ENCODE measurements around the gene WDR19.
"Not testable (repeated sequence)": the region's sequence is repeated elsewhere in the genome, so short reads cannot be mapped to it uniquely, and the experiment has no call there.

The WDR19 gene

GRCh38 chr4:39232100-39232499 lies 49.8 kb downstream of the WDR19 start:
- DNase-seq (ENCODE audit: low read depth in 2 of 2, low spot score in 1 of 2): no peak

- DNase-seq (ENCODE audit: low read depth in 2 of 2, low spot score in 1 of 2): no peak
Measured at GRCh38 chr4:39233114-39233513, 50.8 kb downstream of the WDR19 start.

GRCh38 chr4:39233783-39234182 lies 51.5 kb downstream of the WDR19 start:
- no peak for DNase-seq (ENCODE audit: low read depth in 2 of 2, low spot score in 1 of 2)

GRCh38 chr4:39235021-39235420 lies 52.7 kb downstream of the WDR19 start:
- no peak for DNase-seq (ENCODE audit: low read depth in 2 of 2, low spot score in 1 of 2)

- DNase-seq (ENCODE audit: low read depth in 2 of 2, low spot score in 1 of 2): no peak
Measured at GRCh38 chr4:39235696-39236095, 53.4 kb downstream of the WDR19 start.

- DNase-seq (ENCODE audit: low read depth in 2 of 2, low spot score in 1 of 2): no peak
Measured at GRCh38 chr4:39237179-39237578, 54.9 kb downstream of the WDR19 start.

GRCh38 chr4:39243462-39243861 lies 61.1 kb downstream of the WDR19 start:
- no peak for DNase-seq (ENCODE audit: low read depth in 2 of 2, low spot score in 1 of 2)

- no peak for DNase-seq (ENCODE audit: low read depth in 2 of 2, low spot score in 1 of 2)
Measured at GRCh38 chr4:39255266-39255665, 72.9 kb downstream of the WDR19 start.

- no peak for DNase-seq (ENCODE audit: low read depth in 2 of 2, low spot score in 1 of 2)
Measured at GRCh38 chr4:39255871-39256270, 73.5 kb downstream of the WDR19 start.

GRCh38 chr4:39256436-39256835 lies 74.1 kb downstream of the WDR19 start:
- DNase-seq (ENCODE audit: low read depth in 2 of 2, low spot score in 1 of 2): no peak

GRCh38 chr4:39259571-39260330 lies 77.4 kb downstream of the WDR19 start:
- no peak for DNase-seq (ENCODE audit: low read depth in 2 of 2, low spot score in 1 of 2)

GRCh38 chr4:39263895-39264294 lies 81.6 kb downstream of the WDR19 start:
- DNase-seq (ENCODE audit: low read depth in 2 of 2, low spot score in 1 of 2): no peak

- no peak for DNase-seq (ENCODE audit: low read depth in 2 of 2, low spot score in 1 of 2)
Measured at GRCh38 chr4:39274503-39274902, 92.2 kb downstream of the WDR19 start.

- not testable (repeated sequence) for DNase-seq (ENCODE audit: low read depth in 2 of 2, low spot score in 1 of 2)
Measured at GRCh38 chr4:39277661-39278060, 95.3 kb downstream of the WDR19 start.

- DNase-seq (ENCODE audit: low read depth in 2 of 2, low spot score in 1 of 2): no peak
Measured at GRCh38 chr4:39278476-39278875, 96.1 kb downstream of the WDR19 start.

GRCh38 chr4:39279416-39279815 lies 97.1 kb downstream of the WDR19 start:
- no peak for DNase-seq (ENCODE audit: low read depth in 2 of 2, low spot score in 1 of 2)

GRCh38 chr4:39280770-39281169 lies 98.4 kb downstream of the WDR19 start:
- DNase-seq (ENCODE audit: low read depth in 2 of 2, low spot score in 1 of 2): no peak

- DNase-seq (ENCODE audit: low read depth in 2 of 2, low spot score in 1 of 2): no peak
Measured at GRCh38 chr4:39285111-39285795, 102.9 kb downstream of the WDR19 start.

GRCh38 chr4:39285853-39286252 lies 103.5 kb downstream of the WDR19 start:
- DNase-seq (ENCODE audit: low read depth in 2 of 2, low spot score in 1 of 2): no peak

- no peak for DNase-seq (ENCODE audit: low read depth in 2 of 2, low spot score in 1 of 2)
Measured at GRCh38 chr4:39286263-39286662, 103.9 kb downstream of the WDR19 start.

- DNase-seq (ENCODE audit: low read depth in 2 of 2, low spot score in 1 of 2): no peak
Measured at GRCh38 chr4:39287223-39287622, 104.9 kb downstream of the WDR19 start.

GRCh38 chr4:39291686-39292085 lies 109.4 kb downstream of the WDR19 start:
- DNase-seq (ENCODE audit: low read depth in 2 of 2, low spot score in 1 of 2): no peak

GRCh38 chr4:39292433-39292832 lies 110.1 kb downstream of the WDR19 start:
- DNase-seq (ENCODE audit: low read depth in 2 of 2, low spot score in 1 of 2): not testable (repeated sequence)
